ENCODE measurements around the gene ADGRA1.

ADGRA1 gene

DNA sequence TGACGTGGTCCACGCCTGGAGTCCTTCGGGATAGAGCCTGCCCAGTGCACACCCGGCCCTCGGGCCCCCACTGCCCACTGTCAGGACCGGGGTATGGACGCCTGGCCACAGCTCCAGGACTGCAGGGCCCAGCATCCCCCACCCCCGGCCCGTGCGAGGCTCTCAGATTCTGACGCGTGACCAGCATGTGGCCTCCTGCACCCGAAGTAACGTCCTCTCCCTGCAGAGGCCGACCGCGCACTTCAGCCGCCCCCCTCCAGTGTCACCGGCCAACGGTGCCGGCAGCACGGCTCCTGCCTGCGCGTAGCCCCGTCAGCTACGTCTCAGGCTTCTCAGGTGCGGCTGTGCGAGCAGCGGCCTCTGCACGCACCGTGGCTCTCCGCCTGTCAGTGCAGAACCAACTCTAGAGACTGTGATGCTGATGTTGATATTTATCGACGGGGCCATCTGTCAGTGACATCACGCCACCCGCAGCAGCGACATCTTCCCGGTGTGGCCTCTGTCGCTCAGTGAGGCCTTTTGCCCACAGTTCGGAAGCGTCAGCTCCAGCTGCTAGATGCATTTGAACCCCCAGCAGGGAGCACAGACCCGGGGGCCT lies 40.1 kb upstream of the ADGRA1 start:
- no peak overlapping the region for H2AFZ ChIP-seq (ENCODE audit: low read depth)

DNA sequence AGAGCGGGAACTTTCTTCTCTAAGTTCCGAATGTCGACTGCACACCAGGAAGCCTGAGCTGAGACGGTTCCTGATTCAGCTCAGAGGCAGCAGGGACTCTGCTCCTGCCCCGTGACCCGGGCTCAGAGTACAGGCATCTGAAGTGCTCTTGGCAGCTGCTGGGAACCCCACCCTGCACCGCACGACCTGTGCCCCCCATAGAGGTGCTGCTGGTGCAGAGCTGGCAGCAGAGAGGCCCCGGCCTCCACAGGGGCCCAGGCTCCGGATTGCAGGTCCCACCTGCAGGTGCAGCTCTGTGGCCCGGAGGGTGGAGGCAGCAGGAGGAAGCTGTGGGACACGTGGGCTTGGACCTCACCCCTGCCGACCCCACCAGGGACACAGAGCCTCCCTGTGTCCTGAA lies 39.5 kb upstream of the ADGRA1 start:
- H3K27me3 ChIP-seq (ENCODE audit: insufficient read depth, low read depth): peaks cover 21% of the 10 kb centered on the region; the same call in 1 of the 2 replicates
- H3K4me1 ChIP-seq (ENCODE audit: low read depth, poor library complexity, severe bottlenecking): no peaks in the 10 kb centered on the region
- H3K79me2 ChIP-seq (ENCODE audit: insufficient read depth, low read depth): no peaks in the 10 kb centered on the region
- no peak overlapping the region for H3K9ac ChIP-seq
- no peak overlapping the region for H3K4me3 ChIP-seq (IDR thresholded peaks at IDR 0.05; ENCODE audit: insufficient read depth, low read depth, low read length)
- H3K36me3 ChIP-seq (ENCODE audit: insufficient read depth): no peaks in the 10 kb centered on the region
- H3K4me2 ChIP-seq: no peak overlapping the region
- TF ChIP-seq, protein P1, sequence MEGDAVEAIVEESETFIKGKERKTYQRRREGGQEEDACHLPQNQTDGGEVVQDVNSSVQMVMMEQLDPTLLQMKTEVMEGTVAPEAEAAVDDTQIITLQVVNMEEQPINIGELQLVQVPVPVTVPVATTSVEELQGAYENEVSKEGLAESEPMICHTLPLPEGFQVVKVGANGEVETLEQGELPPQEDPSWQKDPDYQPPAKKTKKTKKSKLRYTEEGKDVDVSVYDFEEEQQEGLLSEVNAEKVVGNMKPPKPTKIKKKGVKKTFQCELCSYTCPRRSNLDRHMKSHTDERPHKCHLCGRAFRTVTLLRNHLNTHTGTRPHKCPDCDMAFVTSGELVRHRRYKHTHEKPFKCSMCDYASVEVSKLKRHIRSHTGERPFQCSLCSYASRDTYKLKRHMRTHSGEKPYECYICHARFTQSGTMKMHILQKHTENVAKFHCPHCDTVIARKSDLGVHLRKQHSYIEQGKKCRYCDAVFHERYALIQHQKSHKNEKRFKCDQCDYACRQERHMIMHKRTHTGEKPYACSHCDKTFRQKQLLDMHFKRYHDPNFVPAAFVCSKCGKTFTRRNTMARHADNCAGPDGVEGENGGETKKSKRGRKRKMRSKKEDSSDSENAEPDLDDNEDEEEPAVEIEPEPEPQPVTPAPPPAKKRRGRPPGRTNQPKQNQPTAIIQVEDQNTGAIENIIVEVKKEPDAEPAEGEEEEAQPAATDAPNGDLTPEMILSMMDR (conservative IDR thresholded peaks at IDR 0.05; ENCODE audit: low read depth, low read length): no peak
- no peaks in the 10 kb centered on the region for H4K20me1 ChIP-seq (ENCODE audit: insufficient read depth)
- no peak overlapping the region for H2AFZ ChIP-seq (ENCODE audit: low read depth)
- no peak overlapping the region for H3K27ac ChIP-seq

More for the DNA sequence above, 40.1 kb upstream of the ADGRA1 start:
- H3K4me2 ChIP-seq: no peak overlapping the region
- TF ChIP-seq, protein P1 (conservative IDR thresholded peaks at IDR 0.05; ENCODE audit: low read depth, low read length): no peak
- peaks cover 27% of the 10 kb centered on the region; the same call in 1 of the 2 replicates for H3K27me3 ChIP-seq (ENCODE audit: insufficient read depth, low read depth)
- no peaks in the 10 kb centered on the region for H4K20me1 ChIP-seq (ENCODE audit: insufficient read depth)
- H3K4me1 ChIP-seq (ENCODE audit: low read depth, poor library complexity, severe bottlenecking): no peaks in the 10 kb centered on the region
- no peaks in the 10 kb centered on the region for H3K79me2 ChIP-seq (ENCODE audit: insufficient read depth, low read depth)
- H3K27ac ChIP-seq: no peak overlapping the region
- no peak overlapping the region for H3K9ac ChIP-seq
- H3K4me3 ChIP-seq (IDR thresholded peaks at IDR 0.05; ENCODE audit: insufficient read depth, low read depth, low read length): no peak overlapping the region
- H3K36me3 ChIP-seq (ENCODE audit: insufficient read depth): no peaks in the 10 kb centered on the region

DNA sequence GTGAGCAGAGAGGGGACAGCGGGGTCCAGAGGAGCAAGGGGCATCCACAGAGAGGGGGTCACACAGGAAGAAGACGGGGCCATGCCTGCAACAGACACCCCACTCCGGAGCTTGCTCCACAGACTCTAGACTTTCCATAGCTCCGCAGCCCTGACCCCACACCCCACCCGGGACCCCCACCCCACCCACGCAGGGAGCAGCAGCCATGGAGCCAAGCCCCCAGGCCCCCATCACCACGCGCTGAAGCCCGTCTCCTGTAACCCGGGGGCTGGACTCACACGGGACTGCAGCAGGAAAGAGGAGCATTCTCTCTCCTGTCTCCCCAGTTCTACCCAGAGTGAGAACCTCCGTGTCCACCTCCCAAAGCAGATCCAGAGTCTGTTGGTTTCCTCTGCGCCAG lies 38.8 kb upstream of the ADGRA1 start:
- Histone ChIP-seq H3K79me2 (ENCODE audit: insufficient read depth, low read depth) (no peaks in the 10 kb centered on the region), H3K4me3 (IDR thresholded peaks at IDR 0.05; ENCODE audit: insufficient read depth, low read depth, low read length) (no peak overlapping the region), H3K36me3 (ENCODE audit: insufficient read depth) (no peaks in the 10 kb centered on the region), H3K27ac (no peak overlapping the region), H3K27me3 (ENCODE audit: insufficient read depth, low read depth) (peaks cover 18% of the 10 kb centered on the region; the same call in 1 of the 2 replicates), H2AFZ (ENCODE audit: low read depth) (no peak overlapping the region), H3K4me2 (no peak overlapping the region), H4K20me1 (ENCODE audit: insufficient read depth) (no peaks in the 10 kb centered on the region), H3K9ac (no peak overlapping the region), H3K4me1 (ENCODE audit: low read depth, poor library complexity, severe bottlenecking) (no peaks in the 10 kb centered on the region)
- TF ChIP-seq, protein P1 (conservative IDR thresholded peaks at IDR 0.05; ENCODE audit: low read depth, low read length): no peak

DNA sequence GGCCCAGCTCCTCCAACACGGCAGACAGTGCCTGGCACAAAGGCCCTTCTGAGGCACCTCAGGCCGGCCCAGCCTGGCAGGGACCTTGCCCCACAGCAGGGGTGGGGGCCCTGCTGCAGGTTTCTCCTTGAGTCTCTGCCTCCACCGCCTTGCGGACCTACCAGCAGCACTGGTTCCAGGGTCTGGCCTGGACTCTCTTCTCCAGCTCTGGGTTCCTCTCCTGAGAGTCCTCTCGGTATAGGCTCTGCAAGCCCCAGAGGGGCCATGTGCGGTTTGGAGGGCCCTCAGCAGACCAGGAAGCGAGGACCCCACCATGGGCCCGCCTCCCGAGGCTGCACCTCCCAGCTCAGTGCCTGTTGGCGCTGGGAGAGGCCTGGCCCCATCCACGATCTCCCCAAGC lies 38.1 kb upstream of the ADGRA1 start:
- H2AFZ ChIP-seq (ENCODE audit: low read depth): no peak overlapping the region
- TF ChIP-seq, protein P1 (conservative IDR thresholded peaks at IDR 0.05; ENCODE audit: low read depth, low read length): no peak
- H3K4me1 ChIP-seq (ENCODE audit: low read depth, poor library complexity, severe bottlenecking): no peaks in the 10 kb centered on the region
- no peaks in the 10 kb centered on the region for H3K36me3 ChIP-seq (ENCODE audit: insufficient read depth)
- no peak overlapping the region for H3K27ac ChIP-seq
- no peaks in the 10 kb centered on the region for H3K79me2 ChIP-seq (ENCODE audit: insufficient read depth, low read depth)
- no peaks in the 10 kb centered on the region for H4K20me1 ChIP-seq (ENCODE audit: insufficient read depth)
- H3K4me2 ChIP-seq: no peak overlapping the region
- H3K9ac ChIP-seq: no peak overlapping the region
- no peak overlapping the region for H3K4me3 ChIP-seq (IDR thresholded peaks at IDR 0.05; ENCODE audit: insufficient read depth, low read depth, low read length)
- H3K27me3 ChIP-seq (ENCODE audit: insufficient read depth, low read depth): peaks cover 18% of the 10 kb centered on the region; the same call in 1 of the 2 replicates

Measured in KMS-11 (cell line).